Left colon (tissue), 2 donors: Measurements from ENCODE around the gene CEMP1. TPM values are rescaled to one million over a fixed set of nuclear protein-coding genes. Genes with fewer than 3 reads are reported as not detected.
A peak's percentile ranks its signal among the peaks of the same experiment; 100 is the strongest.

Source experiments
- ATAC-seq: fragments of 200-7000 bp; cut with Tn5 transposase; one replicate; pipeline ENCODE4 v1.9.1; 2020; ENCODE audit warnings: mild to moderate bottlenecking, moderate library complexity
- DNase-seq, 2 donors: peaks; one replicate each; pipeline ENCODE4 v3.0.0-alpha.2; 2020
- intact Hi-C, 2 donors: fragments of 100-400 bp; cut with DNase I in 1 of 2; cut with micrococcal nuclease in 1 of 2; formaldehyde crosslinking; loops; one replicate each; pipeline versions ENCODE4 v1.11.2 to v1.14.0; 2022; cut with DNase I, micrococcal nuclease
- total RNA-seq, 2 donors: library from RNA; stranded (reverse); fragmentation: NEBNext Ultra II Directional; extraction: Animal tissue kit (Norgen Biotek cat#: 25700); gene quantifications; one replicate each; pipeline ENCODE4 v1.2.1, GENCODE V29; 2021
- donor health status: DM: no; HTN: no; CAD: no.
- donor health status: DM: yes; HTN: yes; CAD: no.

The CEMP1 gene
- total RNA-seq, 2 donors from 2014 or later: 0.70 TPM

- ATAC-seq (peak; percentile 35), DNase-seq (peak in 1 of 2 donors; percentile 13)
- intact Hi-C loops: no loop called here
These were observed 6.8 kb downstream of the CEMP1 start for GRCh38 chr16:2524339-2524938.

- intact Hi-C loops: no loop called here
- DNase-seq: peak in 1 of 2 donors; percentile 32
- peak; percentile 52 for ATAC-seq
These were observed 7.4 kb downstream of the CEMP1 start for GRCh38 chr16:2523801-2524231.

- intact Hi-C loops: no loop called here
- ATAC-seq (peak; percentile 7), DNase-seq (peak in 1 of 2 donors; percentile 62)
These were observed 10.2 kb downstream of the CEMP1 start for GRCh38 chr16:2520784-2521531.

GRCh38 chr16:2520097-2520783, 11.0 kb downstream of the CEMP1 start, which contains the start of gene AMDHD2:
Gene AMDHD2, plus strand, starts transcription at chr16:2520371. Its CDS starts 88 bp downstream, at chr16:2520459.
- intact Hi-C loops: no loop called here
- DNase-seq (peak; percentile 91 to 95), ATAC-seq (peak; percentile 76)

GRCh38 chr16:2519711-2520080, 11.5 kb downstream of the CEMP1 start:
- DNase-seq: peak in 1 of 2 donors; percentile 48
- ATAC-seq: no peak

GRCh38 chr16:2518823-2519710, 12.1 kb downstream of the CEMP1 start:
- peak in 1 of 2 donors; percentile 28 for DNase-seq
- no peak for ATAC-seq
- intact Hi-C loops: no loop called here

More at GRCh38 chr16:2519711-2520080, 11.5 kb downstream of the CEMP1 start:
- intact Hi-C loops: no loop called here

GRCh38 chr16:2517954-2518605, 13.1 kb downstream of the CEMP1 start:
- DNase-seq (peak in 1 of 2 donors; percentile 6), ATAC-seq (no peak)
- intact Hi-C loops: no loop called here

- ATAC-seq: no peak
- intact Hi-C loops: no loop called here
- DNase-seq: peak in 1 of 2 donors; percentile 31
These were observed 14.6 kb downstream of the CEMP1 start for GRCh38 chr16:2516391-2517240.

- DNase-seq (peak in 1 of 2 donors; percentile 57), ATAC-seq (peak; percentile 31)
- intact Hi-C loops: no loop called here
These were observed 15.9 kb downstream of the CEMP1 start for GRCh38 chr16:2515180-2515851.

GRCh38 chr16:2514333-2515179, 16.7 kb downstream of the CEMP1 start:
- peak in 1 of 2 donors; percentile 55 for DNase-seq
- intact Hi-C loops: no loop called here
- peak; percentile 20 for ATAC-seq

GRCh38 chr16:2513405-2514332, 17.5 kb downstream of the CEMP1 start, which contains the start of gene ATP6V0C:
Gene ATP6V0C, plus strand, starts transcription at chr16:2513952. Its CDS starts 152 bp downstream, at chr16:2514104.
- ATAC-seq (peak; percentile 80), DNase-seq (peak; percentile 94 to 97)
- intact Hi-C loops: no loop called here

GRCh38 chr16:2512735-2513404, 18.3 kb downstream of the CEMP1 start:
- peak; percentile 40 to 47 for DNase-seq
- intact Hi-C loops: no loop called here
- no peak for ATAC-seq

- ATAC-seq (no peak), DNase-seq (peak in 1 of 2 donors; percentile 14)
- intact Hi-C loops: no loop called here
These were observed 19.0 kb downstream of the CEMP1 start for GRCh38 chr16:2511996-2512734.
